ENCODE measurements around the gene RPTOR.
"Not testable (repeated sequence)": the region's sequence is repeated elsewhere in the genome, so short reads cannot be mapped to it uniquely, and the experiment has no call there.

The RPTOR gene

GRCh38 chr17:80764627-80765145 is 220.0 kb downstream of the RPTOR start:
- not testable (repeated sequence) for H3K4me1 ChIP-seq (ENCODE audit: insufficient read depth, low read length); H3K27me3 ChIP-seq (ENCODE audit: insufficient read depth, low read length); H3K9me3 ChIP-seq (ENCODE audit: insufficient read depth, low read depth, low read length); H3K36me3 ChIP-seq (ENCODE audit: insufficient read depth, low read length); H3K27ac ChIP-seq (ENCODE audit: low read depth, low read length); H3K9ac ChIP-seq (ENCODE audit: low read depth, low read length); H3K4me3 ChIP-seq (ENCODE audit: low read length)
- 96% methylated on average over 2 of the region's 5 CpGs for WGBS

GRCh38 chr17:80765241-80765961 is 220.8 kb downstream of the RPTOR start:
- 95% methylated on average over 17 of the region's 18 CpGs for WGBS
- no peak overlapping the region for H3K27ac ChIP-seq (ENCODE audit: low read depth, low read length)

GRCh38 chr17:80766290-80766855 is 221.7 kb downstream of the RPTOR start:
- Histone ChIP-seq H3K4me1 (ENCODE audit: insufficient read depth, low read length) (no peaks in the 10 kb centered on the region), H3K36me3 (ENCODE audit: insufficient read depth, low read length) (no peaks in the 10 kb centered on the region)

More at GRCh38 chr17:80765241-80765961, 220.8 kb downstream of the RPTOR start:
- Histone ChIP-seq H3K36me3 (ENCODE audit: insufficient read depth, low read length) (no peaks in the 10 kb centered on the region), H3K4me3 (ENCODE audit: low read length) (no peak overlapping the region), H3K4me1 (ENCODE audit: insufficient read depth, low read length) (no peaks in the 10 kb centered on the region), H3K27me3 (ENCODE audit: insufficient read depth, low read length) (no peaks in the 10 kb centered on the region), H3K9ac (ENCODE audit: low read depth, low read length) (no peak overlapping the region), H3K9me3 (ENCODE audit: insufficient read depth, low read depth, low read length) (no peaks in the 10 kb centered on the region)

GRCh38 chr17:80768389-80768788 is 223.8 kb downstream of the RPTOR start:
- 79% methylated on average over 6 of the region's 6 CpGs for WGBS
- Histone ChIP-seq H3K4me1 (ENCODE audit: insufficient read depth, low read length) (peaks cover 3% of the 10 kb centered on the region; the same call in 1 of the 2 replicates), H3K9me3 (ENCODE audit: insufficient read depth, low read depth, low read length) (no peaks in the 10 kb centered on the region), H3K9ac (ENCODE audit: low read depth, low read length) (no peak overlapping the region), H3K27ac (ENCODE audit: low read depth, low read length) (no peak overlapping the region), H3K36me3 (ENCODE audit: insufficient read depth, low read length) (no peaks in the 10 kb centered on the region), H3K4me3 (ENCODE audit: low read length) (no peak overlapping the region), H3K27me3 (ENCODE audit: insufficient read depth, low read length) (no peaks in the 10 kb centered on the region)

More at GRCh38 chr17:80766290-80766855, 221.7 kb downstream of the RPTOR start:
- 96% methylated on average over 2 of the region's 3 CpGs for WGBS
- H3K4me3 ChIP-seq (ENCODE audit: low read length), result no peak overlapping the region
- H3K27ac ChIP-seq (ENCODE audit: low read depth, low read length), result no peak overlapping the region
- no peaks in the 10 kb centered on the region for H3K27me3 ChIP-seq (ENCODE audit: insufficient read depth, low read length)
- H3K9me3 ChIP-seq (ENCODE audit: insufficient read depth, low read depth, low read length), result no peaks in the 10 kb centered on the region
- no peak overlapping the region for H3K9ac ChIP-seq (ENCODE audit: low read depth, low read length)

DNA sequence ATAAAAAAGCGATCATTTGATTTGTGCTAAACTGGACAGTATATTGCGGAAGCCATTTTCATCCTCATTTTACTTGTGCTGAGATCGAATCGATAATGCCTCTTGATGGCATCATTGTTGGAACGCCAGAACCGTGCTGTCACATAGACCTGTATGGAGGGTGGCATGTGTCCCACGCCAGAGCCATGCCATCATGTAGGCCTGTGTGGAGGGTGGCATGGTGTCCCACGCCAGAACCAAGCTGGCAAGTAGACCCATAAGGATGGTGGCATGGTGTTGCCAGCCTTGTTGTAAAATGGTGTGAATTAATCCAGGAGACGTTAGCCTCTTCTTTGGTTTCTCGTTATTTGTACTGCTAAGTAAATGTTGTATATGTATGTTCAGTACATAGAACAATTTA is 224.3 kb downstream of the RPTOR start:
- no peak overlapping the region for H3K4me3 ChIP-seq (ENCODE audit: low read length)
- H3K27me3 ChIP-seq (ENCODE audit: insufficient read depth, low read length), result no peaks in the 10 kb centered on the region
- no peaks in the 10 kb centered on the region for H3K9me3 ChIP-seq (ENCODE audit: insufficient read depth, low read depth, low read length)
- H3K27ac ChIP-seq (ENCODE audit: low read depth, low read length), result no peak overlapping the region
- H3K36me3 ChIP-seq (ENCODE audit: insufficient read depth, low read length), result no peaks in the 10 kb centered on the region
- no peak overlapping the region for H3K9ac ChIP-seq (ENCODE audit: low read depth, low read length)
- WGBS, result 97% methylated on average over 10 of the region's 10 CpGs
- H3K4me1 ChIP-seq (ENCODE audit: insufficient read depth, low read length), result peaks cover 6% of the 10 kb centered on the region; the same call in 1 of the 2 replicates

DNA sequence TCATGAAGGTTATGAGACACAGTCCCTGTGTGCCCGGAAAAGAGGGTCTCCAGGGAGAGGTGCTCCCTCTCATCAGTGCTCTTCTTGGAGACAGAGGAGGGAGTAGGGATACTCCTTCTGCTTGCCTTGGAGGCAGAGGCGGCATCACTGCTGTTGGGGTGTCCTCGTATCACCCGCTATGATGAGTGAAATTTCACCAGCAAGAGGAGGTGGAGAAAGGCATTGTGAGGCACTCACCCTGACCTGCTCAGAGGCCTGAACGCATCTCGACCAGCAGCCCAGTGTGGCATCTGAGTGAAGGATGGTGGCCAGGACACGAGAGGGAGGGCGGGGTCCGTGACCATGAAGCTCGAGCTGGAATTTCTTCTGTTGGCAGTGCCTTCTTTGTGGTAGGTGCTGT is 224.9 kb downstream of the RPTOR start:
- H3K9ac ChIP-seq (ENCODE audit: low read depth, low read length), result no peak overlapping the region
- H3K36me3 ChIP-seq (ENCODE audit: insufficient read depth, low read length), result no peaks in the 10 kb centered on the region
- H3K27me3 ChIP-seq (ENCODE audit: insufficient read depth, low read length), result no peaks in the 10 kb centered on the region
- no peak overlapping the region for H3K4me3 ChIP-seq (ENCODE audit: low read length)
- no peak overlapping the region for H3K27ac ChIP-seq (ENCODE audit: low read depth, low read length)
- peaks cover 6% of the 10 kb centered on the region; the same call in 1 of the 2 replicates for H3K4me1 ChIP-seq (ENCODE audit: insufficient read depth, low read length)
- no peaks in the 10 kb centered on the region for H3K9me3 ChIP-seq (ENCODE audit: insufficient read depth, low read depth, low read length)
- 93% methylated on average over 10 of the region's 10 CpGs for WGBS

- Histone ChIP-seq H3K4me1 (ENCODE audit: insufficient read depth, low read length) (peaks cover 6% of the 10 kb centered on the region; the same call in 1 of the 2 replicates), H3K9ac (ENCODE audit: low read depth, low read length) (no peak overlapping the region), H3K27ac (ENCODE audit: low read depth, low read length) (no peak overlapping the region), H3K4me3 (ENCODE audit: low read length) (no peak overlapping the region), H3K27me3 (ENCODE audit: insufficient read depth, low read length) (no peaks in the 10 kb centered on the region), H3K36me3 (ENCODE audit: insufficient read depth, low read length) (no peaks in the 10 kb centered on the region), H3K9me3 (ENCODE audit: insufficient read depth, low read depth, low read length) (no peaks in the 10 kb centered on the region)
- WGBS, result 95% methylated on average over 19 of the region's 19 CpGs
Measured at GRCh38 chr17:80769936-80770625, 225.4 kb downstream of the RPTOR start.

- no peak overlapping the region for H3K27ac ChIP-seq (ENCODE audit: low read depth, low read length)
- H3K27me3 ChIP-seq (ENCODE audit: insufficient read depth, low read length), result no peaks in the 10 kb centered on the region
- no peaks in the 10 kb centered on the region for H3K36me3 ChIP-seq (ENCODE audit: insufficient read depth, low read length)
- no peak overlapping the region for H3K9ac ChIP-seq (ENCODE audit: low read depth, low read length)
- WGBS, result 87% methylated on average over 20 of the region's 21 CpGs
- H3K4me3 ChIP-seq (ENCODE audit: low read length), result no peak overlapping the region
- no peaks in the 10 kb centered on the region for H3K9me3 ChIP-seq (ENCODE audit: insufficient read depth, low read depth, low read length)
- peaks cover 6% of the 10 kb centered on the region; the same call in 1 of the 2 replicates for H3K4me1 ChIP-seq (ENCODE audit: insufficient read depth, low read length)
Measured at GRCh38 chr17:80770881-80771611, 226.4 kb downstream of the RPTOR start.

- no peaks in the 10 kb centered on the region for H3K9me3 ChIP-seq (ENCODE audit: insufficient read depth, low read depth, low read length)
- no peak overlapping the region for H3K4me3 ChIP-seq (ENCODE audit: low read length)
- no peaks in the 10 kb centered on the region for H3K27me3 ChIP-seq (ENCODE audit: insufficient read depth, low read length)
- 84% methylated on average over 11 of the region's 11 CpGs for WGBS
- peaks cover 6% of the 10 kb centered on the region; the same call in 1 of the 2 replicates for H3K4me1 ChIP-seq (ENCODE audit: insufficient read depth, low read length)
- no peaks in the 10 kb centered on the region for H3K36me3 ChIP-seq (ENCODE audit: insufficient read depth, low read length)
- H3K27ac ChIP-seq (ENCODE audit: low read depth, low read length), result no peak overlapping the region
- no peak overlapping the region for H3K9ac ChIP-seq (ENCODE audit: low read depth, low read length)
Measured at GRCh38 chr17:80771612-80772005, 227.0 kb downstream of the RPTOR start.

DNA sequence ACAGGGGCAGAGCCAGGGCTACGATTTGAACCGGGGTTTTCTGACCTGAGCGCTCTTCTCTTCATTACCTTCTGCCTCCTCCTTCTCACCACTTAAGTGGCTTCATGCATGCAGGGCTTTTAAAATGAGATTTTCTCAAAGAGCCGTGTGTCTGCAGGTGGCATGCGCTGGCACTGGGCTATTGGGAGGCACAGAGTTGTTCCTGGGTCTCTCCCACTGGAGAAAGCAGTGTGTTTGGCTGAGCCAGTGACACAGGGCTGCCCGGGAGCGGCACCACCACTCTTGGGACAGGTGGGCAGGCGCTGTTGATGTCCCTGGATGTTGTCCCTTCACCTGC is 228.2 kb downstream of the RPTOR start:
- H3K9ac ChIP-seq (ENCODE audit: low read depth, low read length), result no peak overlapping the region
- H3K9me3 ChIP-seq (ENCODE audit: insufficient read depth, low read depth, low read length), result no peaks in the 10 kb centered on the region
- H3K4me3 ChIP-seq (ENCODE audit: low read length), result no peak overlapping the region
- no peaks in the 10 kb centered on the region for H3K27me3 ChIP-seq (ENCODE audit: insufficient read depth, low read length)
- H3K36me3 ChIP-seq (ENCODE audit: insufficient read depth, low read length), result no peaks in the 10 kb centered on the region
- H3K27ac ChIP-seq (ENCODE audit: low read depth, low read length), result no peak overlapping the region
- H3K4me1 ChIP-seq (ENCODE audit: insufficient read depth, low read length), result peaks cover 14% of the 10 kb centered on the region
- 93% methylated on average over 8 of the region's 8 CpGs for WGBS
